ENCODE measurements around the gene KLC1.

DNA sequence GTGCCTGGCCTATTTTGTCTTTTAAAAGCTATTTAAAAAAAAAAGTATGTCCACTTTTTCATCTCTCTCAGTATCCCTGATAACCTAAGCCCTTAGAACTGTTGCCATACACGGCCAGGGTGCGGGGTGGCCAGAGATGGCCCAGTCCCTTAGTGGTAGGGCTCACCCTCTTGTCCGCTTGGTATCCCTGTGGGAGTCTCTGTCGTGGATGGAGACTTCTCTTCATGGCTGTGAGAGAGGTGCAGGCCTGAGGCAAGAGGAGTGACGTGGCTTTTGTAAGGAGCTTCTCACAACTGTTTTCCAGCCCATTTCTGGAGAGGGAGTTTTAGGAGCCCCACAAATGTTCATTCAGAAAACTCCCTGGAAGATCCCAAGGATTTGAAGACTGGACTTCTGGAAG lies 59.4 kb downstream of the KLC1 start:
- no peak for TF ChIP-seq POLR2AphosphoS5 (IDR thresholded peaks at IDR 0.05; ENCODE audit: low read depth, low read length)
- TF ChIP-seq, protein P1, sequence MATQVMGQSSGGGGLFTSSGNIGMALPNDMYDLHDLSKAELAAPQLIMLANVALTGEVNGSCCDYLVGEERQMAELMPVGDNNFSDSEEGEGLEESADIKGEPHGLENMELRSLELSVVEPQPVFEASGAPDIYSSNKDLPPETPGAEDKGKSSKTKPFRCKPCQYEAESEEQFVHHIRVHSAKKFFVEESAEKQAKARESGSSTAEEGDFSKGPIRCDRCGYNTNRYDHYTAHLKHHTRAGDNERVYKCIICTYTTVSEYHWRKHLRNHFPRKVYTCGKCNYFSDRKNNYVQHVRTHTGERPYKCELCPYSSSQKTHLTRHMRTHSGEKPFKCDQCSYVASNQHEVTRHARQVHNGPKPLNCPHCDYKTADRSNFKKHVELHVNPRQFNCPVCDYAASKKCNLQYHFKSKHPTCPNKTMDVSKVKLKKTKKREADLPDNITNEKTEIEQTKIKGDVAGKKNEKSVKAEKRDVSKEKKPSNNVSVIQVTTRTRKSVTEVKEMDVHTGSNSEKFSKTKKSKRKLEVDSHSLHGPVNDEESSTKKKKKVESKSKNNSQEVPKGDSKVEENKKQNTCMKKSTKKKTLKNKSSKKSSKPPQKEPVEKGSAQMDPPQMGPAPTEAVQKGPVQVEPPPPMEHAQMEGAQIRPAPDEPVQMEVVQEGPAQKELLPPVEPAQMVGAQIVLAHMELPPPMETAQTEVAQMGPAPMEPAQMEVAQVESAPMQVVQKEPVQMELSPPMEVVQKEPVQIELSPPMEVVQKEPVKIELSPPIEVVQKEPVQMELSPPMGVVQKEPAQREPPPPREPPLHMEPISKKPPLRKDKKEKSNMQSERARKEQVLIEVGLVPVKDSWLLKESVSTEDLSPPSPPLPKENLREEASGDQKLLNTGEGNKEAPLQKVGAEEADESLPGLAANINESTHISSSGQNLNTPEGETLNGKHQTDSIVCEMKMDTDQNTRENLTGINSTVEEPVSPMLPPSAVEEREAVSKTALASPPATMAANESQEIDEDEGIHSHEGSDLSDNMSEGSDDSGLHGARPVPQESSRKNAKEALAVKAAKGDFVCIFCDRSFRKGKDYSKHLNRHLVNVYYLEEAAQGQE (IDR thresholded peaks at IDR 0.05; ENCODE audit: insufficient read depth in 1 of 2, low read depth in 2 of 2, low read length in 2 of 2): no peak
